Small intestine (tissue), 7 donors: ENCODE results near the gene PARP15. TPM values are rescaled to one million over a fixed set of nuclear protein-coding genes. Genes with fewer than 3 reads are reported as not detected.

ENCODE experiments used
- DNase-seq, 2 donors: peaks; one replicate each; pipeline versions ENCODE4 v3.0.0 to v3.0.0-alpha.2; 2013
- FAIRE-seq: peaks from 2 replicates; lab custom pipeline; 2012; peaks lifted over from hg19 to GRCh38; lab: Jason Lieb, UNC
- H3K27ac ChIP-seq, 3 donors: one replicate each; pipeline ENCODE4 v1.5.1; 2013; ENCODE audit warnings: low read length in 2 of 3, mild to moderate bottlenecking in 2 of 3, control low read depth in 1 of 3, inconsistent platforms in 1 of 3, low read depth in 1 of 3, moderate library complexity in 1 of 3
- H3K27me3 ChIP-seq, 3 donors: one replicate each; pipeline ENCODE4 v1.6.1; 2013; ENCODE audit warnings: low read length in 3 of 3, inconsistent platforms in 1 of 3; ENCODE audit not compliant: control insufficient read depth in 3 of 3, insufficient read depth in 3 of 3
- H3K36me3 ChIP-seq, 3 donors: one replicate each; pipeline ENCODE4 v1.6.1; 2013; ENCODE audit warnings: low read length in 3 of 3, inconsistent platforms in 1 of 3, low read depth in 1 of 3, mild to moderate bottlenecking in 1 of 3, moderate library complexity in 1 of 3; ENCODE audit not compliant: control insufficient read depth in 3 of 3, insufficient read depth in 2 of 3
- H3K4me1 ChIP-seq, 3 donors: one replicate each; pipeline ENCODE4 v1.6.1; 2013; ENCODE audit warnings: low read length in 2 of 3, inconsistent platforms in 1 of 3, low read depth in 1 of 3, mild to moderate bottlenecking in 1 of 3, moderate library complexity in 1 of 3; ENCODE audit not compliant: control insufficient read depth in 3 of 3, insufficient read depth in 2 of 3
- H3K4me3 ChIP-seq, 3 donors: one replicate each; pipeline ENCODE4 v1.5.1; 2013; ENCODE audit warnings: low read length in 3 of 3, control low read depth in 1 of 3, inconsistent platforms in 1 of 3, low read depth in 1 of 3, mild to moderate bottlenecking in 1 of 3, moderate library complexity in 1 of 3
- H3K9me3 ChIP-seq, 2 donors: one replicate each; pipeline ENCODE4 v1.6.1; 2013; ENCODE audit warnings: low read depth in 1 of 2, low read length in 1 of 2; ENCODE audit not compliant: control insufficient read depth in 2 of 2, insufficient read depth in 1 of 2
- WGBS, 3 donors: extraction: QIAGEN DNeasy Blood & Tissue Kit; methylation state at CpG; one replicate each; pipeline ENCODE4 v1.1.7; 2013; 5-methylcytosine and 5-hydroxymethylcytosine counted together
- polyA plus RNA-seq, 4 donors: library from polyadenylated mRNA; stranded (reverse) in 3 of 4; unstranded in 1 of 4; fragments of 200-250 nt in 3 of 4; fragments of 120-200 nt in 1 of 4; gene quantifications; one replicate each; pipeline versions ENCODE4 v1.2.1 to v1.2.3, GENCODE V29; 2013
- donor health status: healthy with polysubstance abuse.
- donor health status: control.
- donor health status: control.
- donor health status: Bipolar disorder and iron deficiency.
- donor health status: healthy.

Gene PARP15
- polyA plus RNA-seq, 4 donors, result 0.22 to 1.1 (median 0.75) TPM

DNA sequence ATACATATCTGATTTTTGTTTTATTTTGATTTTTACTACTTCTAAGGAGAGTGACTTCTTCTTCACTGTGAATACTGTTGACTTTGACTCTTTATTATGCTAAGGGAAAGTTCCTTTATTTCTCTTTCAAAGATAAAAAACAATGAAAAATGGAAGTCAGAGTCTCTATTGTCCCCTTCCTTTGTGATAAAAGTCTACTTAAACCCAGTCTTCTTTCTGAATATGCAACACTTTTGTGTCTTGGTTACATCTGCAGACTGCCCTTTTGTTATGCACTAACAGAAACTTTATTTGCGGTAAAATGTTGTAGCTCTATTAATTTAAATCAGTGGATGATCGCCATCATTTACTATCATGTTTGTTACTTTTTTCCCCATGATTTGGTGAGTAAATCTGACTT, 13.2 kb downstream of the PARP15 start:
- DNase-seq, result no peak

DNA sequence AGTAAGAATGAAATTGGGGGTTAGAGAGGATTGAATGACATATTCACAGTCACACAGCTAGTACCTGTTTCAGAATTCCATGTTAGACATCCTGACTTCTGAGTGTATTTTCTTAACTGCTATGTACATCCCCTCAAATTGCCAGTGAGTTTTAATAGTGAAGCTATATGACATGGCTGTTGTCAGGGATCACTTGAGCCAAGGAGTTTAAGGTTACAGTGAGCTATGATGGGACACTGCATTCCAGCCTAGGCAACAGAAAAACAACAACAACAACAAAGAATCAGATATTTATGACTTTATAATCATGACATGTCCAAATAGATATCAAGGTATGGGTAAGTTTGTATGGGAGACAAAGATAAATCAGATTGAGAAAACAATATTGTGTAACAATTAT, 16.6 kb downstream of the PARP15 start:
- FAIRE-seq (no peak), DNase-seq (no peak)
- Histone ChIP-seq H3K36me3 (no peaks in the 10 kb centered on the region), H3K27me3 (no peaks in the 10 kb centered on the region), H3K4me3 (no peak overlapping the region), H3K9me3 (no peaks in the 10 kb centered on the region), H3K4me1 (no peaks in the 10 kb centered on the region), H3K27ac (no peak overlapping the region)

More for the DNA sequence above, 13.2 kb downstream of the PARP15 start:
- FAIRE-seq, result no peak
- no peaks in the 10 kb centered on the region for H3K36me3 ChIP-seq
- H3K4me1 ChIP-seq, result no peaks in the 10 kb centered on the region
- no peaks in the 10 kb centered on the region for H3K9me3 ChIP-seq
- H3K4me3 ChIP-seq, result no peak overlapping the region
- H3K27me3 ChIP-seq, result no peaks in the 10 kb centered on the region
- no peak overlapping the region for H3K27ac ChIP-seq
- whole genome bisulfite sequencing, 3 donors, result 95 to 96% (median 95%) methylated on average over 2 of the region's 2 CpGs

- H3K27ac ChIP-seq, result no peak overlapping the region
- no peaks in the 10 kb centered on the region for H3K9me3 ChIP-seq
- no peaks in the 10 kb centered on the region for H3K36me3 ChIP-seq
- WGBS, 3 donors, result 90 to 93% (median 93%) methylated on average over 3 of the region's 3 CpGs
- DNase-seq, result no peak
- H3K27me3 ChIP-seq, result no peaks in the 10 kb centered on the region
- no peaks in the 10 kb centered on the region for H3K4me1 ChIP-seq
- H3K4me3 ChIP-seq, result no peak overlapping the region
- FAIRE-seq, result no peak
Measured at GRCh38 chr3:122598151-122598550, 20.7 kb downstream of the PARP15 start.

GRCh38 chr3:122598556-122598955, 21.1 kb downstream of the PARP15 start:
- peak in 1 of 2 donors; percentile 16 for DNase-seq

DNA sequence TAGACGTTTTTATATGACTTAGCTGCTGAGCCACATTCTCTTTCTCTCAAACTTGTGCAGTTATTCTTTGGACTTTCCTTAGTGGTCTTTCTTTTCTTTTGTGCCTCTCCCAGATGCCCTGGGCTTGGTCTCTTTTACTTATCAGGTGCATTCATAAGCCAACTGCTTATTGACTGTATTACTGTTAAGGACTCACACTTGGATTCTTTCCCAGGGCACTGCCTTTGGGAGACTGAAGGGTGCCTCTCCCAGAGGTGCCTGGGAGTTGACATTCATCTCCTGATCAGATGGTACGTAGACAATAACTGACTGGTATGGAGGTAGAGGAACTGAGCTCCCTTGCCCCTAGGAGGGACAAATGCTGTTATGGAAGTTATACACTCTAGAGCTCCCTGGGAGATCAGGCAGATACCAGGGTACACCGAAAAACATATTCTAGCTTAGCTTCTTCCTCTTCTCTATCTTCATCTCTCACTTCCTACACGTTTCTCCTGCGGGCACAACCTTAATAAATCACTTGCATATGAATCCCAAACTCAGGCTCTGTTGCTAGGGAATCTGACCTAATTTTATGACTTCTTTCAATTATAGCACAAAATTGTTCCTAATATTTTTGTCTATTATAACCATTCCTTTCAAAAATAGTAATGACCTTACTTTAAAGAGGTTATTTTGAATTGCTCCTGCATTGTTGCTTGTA, 24.7 kb downstream of the PARP15 start:
- peak in 1 of 2 donors; percentile 15 for DNase-seq

More at GRCh38 chr3:122598556-122598955, 21.1 kb downstream of the PARP15 start:
- H3K4me3 ChIP-seq, result no peak overlapping the region
- 59 to 70% (median 63%) methylated on average over 4 of the region's 4 CpGs for WGBS, 3 donors
- H3K36me3 ChIP-seq, result no peaks in the 10 kb centered on the region
- FAIRE-seq, result no peak
- no peaks in the 10 kb centered on the region for H3K4me1 ChIP-seq
- no peak overlapping the region for H3K27ac ChIP-seq
- no peaks in the 10 kb centered on the region for H3K9me3 ChIP-seq
- no peaks in the 10 kb centered on the region for H3K27me3 ChIP-seq

GRCh38 chr3:122603056-122603455, 25.6 kb downstream of the PARP15 start:
- no peaks in the 10 kb centered on the region for H3K9me3 ChIP-seq
- H3K27ac ChIP-seq, result no peak overlapping the region
- H3K4me1 ChIP-seq, result no peaks in the 10 kb centered on the region
- WGBS, 3 donors, result 90 to 93% (median 92%) methylated on average over 2 of the region's 2 CpGs
- no peak overlapping the region for H3K4me3 ChIP-seq
- H3K27me3 ChIP-seq, result no peaks in the 10 kb centered on the region
- DNase-seq, result no peak
- no peaks in the 10 kb centered on the region for H3K36me3 ChIP-seq
- FAIRE-seq, result no peak

More for the DNA sequence above, 24.7 kb downstream of the PARP15 start:
- WGBS, 3 donors, result 19 to 50% (median 49%) methylated on average over 5 of the region's 5 CpGs
- Histone ChIP-seq H3K36me3 (no peaks in the 10 kb centered on the region), H3K4me1 (no peaks in the 10 kb centered on the region), H3K9me3 (no peaks in the 10 kb centered on the region), H3K4me3 (no peak overlapping the region), H3K27ac (no peak overlapping the region), H3K27me3 (no peaks in the 10 kb centered on the region)
- FAIRE-seq, result no peak

DNA sequence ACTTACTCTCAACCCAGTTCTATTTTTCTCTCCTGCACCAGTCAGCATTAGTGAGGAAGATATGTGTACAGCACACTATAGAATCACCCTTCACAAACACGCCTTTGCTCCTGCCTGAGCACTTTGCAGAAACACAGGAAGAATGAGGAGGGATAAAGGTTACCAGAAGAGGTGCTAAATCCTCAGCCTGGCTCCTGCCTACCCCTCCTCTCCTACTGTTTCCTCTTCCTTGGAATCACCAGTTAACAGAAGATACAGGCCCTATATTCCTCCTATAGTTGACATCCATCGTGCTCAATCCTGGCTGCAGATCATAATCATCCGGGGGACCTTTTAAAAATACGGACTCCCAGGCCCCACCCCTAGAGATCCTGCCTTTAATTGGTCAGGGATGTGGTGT, 28.9 kb downstream of the PARP15 start:
- no peak overlapping the region for H3K4me3 ChIP-seq
- no peak for FAIRE-seq
- H3K9me3 ChIP-seq, result no peaks in the 10 kb centered on the region
- H3K36me3 ChIP-seq, result no peaks in the 10 kb centered on the region
- DNase-seq, result no peak
- no peaks in the 10 kb centered on the region for H3K4me1 ChIP-seq
- no peak overlapping the region for H3K27ac ChIP-seq
- 28 to 54% (median 50%) methylated on average over 4 of the region's 4 CpGs for WGBS, 3 donors
- no peaks in the 10 kb centered on the region for H3K27me3 ChIP-seq

DNA sequence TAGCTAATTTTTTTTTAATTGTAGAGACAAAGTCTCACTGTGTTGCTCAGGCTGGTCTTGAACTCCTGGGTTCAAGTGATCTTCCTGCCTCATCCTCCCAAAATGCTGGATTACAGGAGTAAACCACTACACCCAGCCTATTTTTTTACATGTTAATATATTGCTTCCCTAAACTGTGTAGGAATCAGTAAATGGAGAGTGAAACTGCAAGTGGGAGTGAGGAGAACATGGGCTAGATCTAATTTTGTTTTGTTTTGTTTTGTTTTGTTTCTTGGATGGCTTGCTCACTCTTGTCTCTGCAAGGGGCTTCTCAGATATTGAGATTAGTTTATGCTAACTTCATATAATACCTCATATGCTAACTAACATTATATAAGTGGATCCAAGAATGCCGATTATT, 31.5 kb downstream of the PARP15 start:
- Histone ChIP-seq H3K9me3 (no peaks in the 10 kb centered on the region), H3K27ac (no peak overlapping the region), H3K27me3 (no peaks in the 10 kb centered on the region), H3K36me3 (no peaks in the 10 kb centered on the region), H3K4me3 (no peak overlapping the region), H3K4me1 (no peaks in the 10 kb centered on the region)
- DNase-seq (no peak), FAIRE-seq (no peak)
- 91 to 97% (median 96%) methylated on average over 1 of the region's 1 CpG for whole genome bisulfite sequencing, 3 donors
